GM12878 (cell line): ENCODE data around the gene CNTNAP2. TPM values are rescaled to one million over a fixed set of nuclear protein-coding genes. Genes with fewer than 3 reads are reported as not detected.

Experiments
- ATAC-seq: fragments of 200-7000 bp; cut with Tn5 transposase; 3 replicates; pipeline ENCODE4 v1.9.1; 2020; ENCODE audit warnings: mild to moderate bottlenecking, moderate library complexity
- BruUV-seq: library from RNA; stranded (reverse); fragments of 400-500 nt; replicated peaks from 2 replicates; lab custom pipeline; 2021; lab: Mats Ljungman, UMichigan
- CTCF ChIA-PET: fragments of 300-600 bp; sonication (Branson Sonifier 250); formaldehyde crosslinking; extraction: SDS; loops from one replicate; lab custom pipeline; 2021; ENCODE audit warnings: inconsistent platforms; lab: Yijun Ruan, JAX
- POLR2A ChIA-PET: fragments of 350-600 bp; formaldehyde crosslinking; extraction: SDS; loops from one replicate; lab custom pipeline; 2021; ENCODE audit warnings: inconsistent platforms; lab: Charles Lee
- RAD21 ChIA-PET: fragments of 300-600 bp; sonication (Branson Sonifier 250); formaldehyde crosslinking; loops from one replicate; lab custom pipeline; 2023; ENCODE audit warnings: antibody characterized with exemption; ENCODE audit not compliant: unreplicated experiment; lab: Charles Lee
- SMC1A ChIA-PET: fragments of 300-600 bp; sonication (Branson Sonifier 250); formaldehyde crosslinking; loops from one replicate; lab custom pipeline; 2023; ENCODE audit not compliant: unreplicated experiment, uncharacterized antibody; lab: Charles Lee
- DNase-seq: peaks from one replicate; pipeline ENCODE4 v3.0.0-alpha.2; 2011; ENCODE audit warnings: low read depth, low spot score
- FAIRE-seq: peaks from 3 replicates; lab custom pipeline; 2011; peaks lifted over from hg19 to GRCh38; lab: Jason Lieb, UNC
- H2AFZ ChIP-seq: 2 replicates; pipeline ENCODE4 v1.6.0; 2011; ENCODE audit warnings: low read depth, low read length, control low read depth; ENCODE audit not compliant: control insufficient read depth
- H3K27ac ChIP-seq: 2 replicates; pipeline ENCODE4 v1.5.1; 2011; ENCODE audit warnings: control low read depth; ENCODE audit not compliant: control insufficient read depth, insufficient read depth
- H3K27me3 ChIP-seq, 2 experiments: replicated peaks in 1 of 2; 2 replicates each; pipeline versions ENCODE4 v1.6.0 to v1.6.1; 2011; ENCODE audit warnings: low read length in 1 of 2; ENCODE audit not compliant: control insufficient read depth in 2 of 2, insufficient read depth in 2 of 2
- H3K36me3 ChIP-seq, 2 experiments: 2 replicates each; pipeline ENCODE4 v1.5.1; 2011; ENCODE audit warnings: low read length in 1 of 2; ENCODE audit not compliant: control insufficient read depth in 2 of 2, insufficient read depth in 2 of 2
- H3K4me1 ChIP-seq: 2 replicates; pipeline ENCODE4 v1.6.1; 2011; ENCODE audit warnings: mild to moderate bottlenecking, low read length, moderate library complexity, mixed read lengths; ENCODE audit not compliant: control insufficient read depth, insufficient read depth
- H3K4me2 ChIP-seq: 2 replicates; pipeline ENCODE4 v1.6.0; 2011; ENCODE audit warnings: control low read depth; ENCODE audit not compliant: control insufficient read depth, insufficient read depth
- H3K4me3 ChIP-seq: fragments of 200-600 bp; sonication (generic); 2 replicates; pipeline ENCODE4 v1.5.1; 2016
- H3K79me2 ChIP-seq: 2 replicates; pipeline ENCODE4 v1.6.0; 2011; ENCODE audit warnings: low read length; ENCODE audit not compliant: control insufficient read depth, insufficient read depth
- H3K9ac ChIP-seq: 2 replicates; pipeline ENCODE4 v1.8.0; 2011; ENCODE audit warnings: low read length, control low read depth, mixed read lengths; ENCODE audit not compliant: control insufficient read depth, insufficient read depth
- H3K9me3 ChIP-seq: replicated peaks from 3 replicates; pipeline ENCODE4 v1.5.1; 2011; ENCODE audit warnings: mild to moderate bottlenecking, low read length; ENCODE audit not compliant: control insufficient read depth, insufficient read depth
- H4K20me1 ChIP-seq: 2 replicates; pipeline ENCODE4 v1.6.0; 2011; ENCODE audit not compliant: control insufficient read depth, insufficient read depth
- ATF7 ChIP-seq: fragments of 450-650 bp; IDR thresholded peaks from 2 replicates; pipeline ENCODE4 v1.6.1; 2016; ENCODE audit warnings: low read depth, mild to moderate bottlenecking
- BHLHE40 ChIP-seq, 2 experiments: fragments of 450-650 bp in 1 of 2; IDR thresholded peaks; 2 replicates each; pipeline ENCODE4 v1.6.1; 2011 to 2017; ENCODE audit warnings: low read depth in 2 of 2, borderline replicate concordance in 1 of 2, improper control_type of control experiment in 1 of 2, low read length in 1 of 2, mild to moderate bottlenecking in 1 of 2
- CHD1 ChIP-seq: IDR thresholded peaks from 2 replicates; pipeline ENCODE4 v1.6.1; 2012; ENCODE audit warnings: low read depth, low read length, improper control_type of control experiment
- ESRRA ChIP-seq: IDR thresholded peaks from 2 replicates; pipeline ENCODE4 v1.6.1; 2012; ENCODE audit warnings: mild to moderate bottlenecking, low read length, improper control_type of control experiment
- PKNOX1 ChIP-seq: fragments of 450-650 bp; IDR thresholded peaks from 2 replicates; pipeline ENCODE4 v1.6.1; 2016; ENCODE audit warnings: mild to moderate bottlenecking
- RB1 ChIP-seq: fragments of 450-650 bp; formaldehyde crosslinking; IDR thresholded peaks from 2 replicates; pipeline ENCODE4 v1.6.1; 2017; ENCODE audit warnings: mild to moderate bottlenecking, borderline replicate concordance
- RELA ChIP-seq: fragments of 450-650 bp; IDR thresholded peaks from 2 replicates; pipeline ENCODE4 v1.8.0; 2014; ENCODE audit warnings: borderline replicate concordance; ENCODE audit not compliant: partially characterized antibody
- WGBS: methylation state at CpG from one replicate; pipeline ENCODE4 v1.1.6; 2016; ENCODE audit warnings: low lambda C conversion rate; ENCODE audit not compliant: insufficient replicate concordance, insufficient coverage; ENCODE audit errors: missing lambda C conversion rate; 5-methylcytosine and 5-hydroxymethylcytosine counted together
- in situ Hi-C: fragments of 300-500 bp; cut with MboI; formaldehyde crosslinking; loops from 9 replicates; pipeline ENCODE4 v1.14.3; 2018; ENCODE audit warnings: mixed read lengths
- intact Hi-C: fragments of 100-400 bp; cut with micrococcal nuclease; formaldehyde crosslinking; loops from one replicate; pipeline ENCODE4 v1.14.2; 2022; ENCODE audit not compliant: unreplicated experiment
- polyA plus RNA-seq, 11 experiments: library from polyadenylated mRNA; depleted of rRNA in 4 of 11; unstranded in 6 of 11; stranded (reverse) in 5 of 11; fragments of >200 nt; fragmentation: Nextera tagmentation in 4 of 11; fragmentation: Illumina TruSeq in 1 of 11; extraction: Ambion mirVana in 4 of 11; extraction: Trizol in 1 of 11; gene quantifications; 1 replicate in 1 of 11; 2 replicates in 10 of 11; pipeline versions ENCODE4 v1.2.1 to v1.2.3, GENCODE V29; 2011 to 2016; ENCODE audit warnings: inconsistent platforms in 2 of 11, missing spikeins in 2 of 11, low read depth in 1 of 11
- total RNA-seq, 4 experiments: library from RNA; depleted of rRNA in 3 of 4; stranded (reverse); fragments of >200 nt in 3 of 4; fragmentation: Illumina TruSeq in 1 of 4; extraction: Trizol in 1 of 4; gene quantifications; 2 replicates each; pipeline versions ENCODE4 v1.2.1 to v1.2.3, GENCODE V29; 2013 to 2021
- TF ChIP-seq, protein P1 (sequence below): IDR thresholded peaks from 2 replicates; pipeline ENCODE4 v1.6.1; 2012; ENCODE audit warnings: low read depth, low read length, improper control_type of control experiment

Gene CNTNAP2
- total and polyA plus RNA-seq, 10 of the 15 experiments (the other 5 are each of a cell fraction or from before 2014, with no cell fraction given): 0.03 to 0.08 (median 0.03) TPM; not detected in 7

DNA sequence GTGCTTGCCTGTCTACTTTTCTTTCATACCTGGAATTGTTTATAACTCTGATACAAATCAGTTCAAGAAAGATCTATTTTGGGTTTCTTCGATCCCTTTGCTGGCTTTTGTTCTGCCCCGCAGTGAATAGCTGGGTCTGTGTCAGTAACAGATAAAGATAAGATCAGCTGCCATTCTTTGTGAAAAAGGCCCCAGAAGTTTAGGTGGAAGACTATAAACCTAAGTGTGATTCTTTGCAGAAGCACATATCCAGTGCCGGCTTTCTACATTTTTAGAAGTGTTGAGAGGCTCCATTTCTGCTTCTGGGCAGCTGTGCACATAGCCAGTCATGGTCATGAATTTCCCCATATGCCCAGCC lies 1787.6 kb downstream of the CNTNAP2 start:
- no peak overlapping the region for H3K27ac ChIP-seq
- no peaks in the 10 kb centered on the region for H4K20me1 ChIP-seq
- FAIRE-seq: no peak
- POLR2A ChIA-PET: no interaction called here
- H3K36me3 ChIP-seq: no peaks in the 10 kb centered on the region
- in situ Hi-C loops: no loop called here
- ATAC-seq: no peak
- RAD21 ChIA-PET: no interaction called here
- CTCF ChIA-PET: no interaction called here
- H3K9ac ChIP-seq: no peak overlapping the region
- no peaks in the 10 kb centered on the region for H3K79me2 ChIP-seq
- 44% methylated on average over 3 of the region's 3 CpGs for WGBS
- no TSS peak for BruUV-seq
- H2AFZ ChIP-seq: no peak overlapping the region
- no peaks in the 10 kb centered on the region for H3K4me1 ChIP-seq
- no peak overlapping the region for H3K4me2 ChIP-seq
- TF ChIP-seq RELA (no peak), ATF7 (no peak), CHD1 (no peak), ESRRA (no peak), BHLHE40 (IDR thresholded peaks at IDR 0.05; ENCODE audit: borderline replicate concordance in 1 of 2, low read depth in 2 of 2, low read length in 1 of 2) (no peak), RB1 (no peak), PKNOX1 (no peak)
- TF ChIP-seq, protein P1, sequence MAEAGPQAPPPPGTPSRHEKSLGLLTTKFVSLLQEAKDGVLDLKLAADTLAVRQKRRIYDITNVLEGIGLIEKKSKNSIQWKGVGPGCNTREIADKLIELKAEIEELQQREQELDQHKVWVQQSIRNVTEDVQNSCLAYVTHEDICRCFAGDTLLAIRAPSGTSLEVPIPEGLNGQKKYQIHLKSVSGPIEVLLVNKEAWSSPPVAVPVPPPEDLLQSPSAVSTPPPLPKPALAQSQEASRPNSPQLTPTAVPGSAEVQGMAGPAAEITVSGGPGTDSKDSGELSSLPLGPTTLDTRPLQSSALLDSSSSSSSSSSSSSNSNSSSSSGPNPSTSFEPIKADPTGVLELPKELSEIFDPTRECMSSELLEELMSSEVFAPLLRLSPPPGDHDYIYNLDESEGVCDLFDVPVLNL: no peak
- no peaks in the 10 kb centered on the region for H3K9me3 ChIP-seq
- DNase-seq: no peak
- SMC1A ChIA-PET: no interaction called here
- intact Hi-C loops: no loop called here
- H3K4me3 ChIP-seq: no peak overlapping the region
- H3K27me3 ChIP-seq: no peaks in the 10 kb centered on the region
